Measurements from ENCODE around the gene KRTAP12-2. TPM values are rescaled to one million over a fixed set of nuclear protein-coding genes. Genes with fewer than 3 reads are reported as not detected.
"Not testable (repeated sequence)": the region's sequence is repeated elsewhere in the genome, so short reads cannot be mapped to it uniquely, and the experiment has no call there.

The KRTAP12-2 gene
- total and polyA plus RNA-seq, 4 donors = not detected

DNA sequence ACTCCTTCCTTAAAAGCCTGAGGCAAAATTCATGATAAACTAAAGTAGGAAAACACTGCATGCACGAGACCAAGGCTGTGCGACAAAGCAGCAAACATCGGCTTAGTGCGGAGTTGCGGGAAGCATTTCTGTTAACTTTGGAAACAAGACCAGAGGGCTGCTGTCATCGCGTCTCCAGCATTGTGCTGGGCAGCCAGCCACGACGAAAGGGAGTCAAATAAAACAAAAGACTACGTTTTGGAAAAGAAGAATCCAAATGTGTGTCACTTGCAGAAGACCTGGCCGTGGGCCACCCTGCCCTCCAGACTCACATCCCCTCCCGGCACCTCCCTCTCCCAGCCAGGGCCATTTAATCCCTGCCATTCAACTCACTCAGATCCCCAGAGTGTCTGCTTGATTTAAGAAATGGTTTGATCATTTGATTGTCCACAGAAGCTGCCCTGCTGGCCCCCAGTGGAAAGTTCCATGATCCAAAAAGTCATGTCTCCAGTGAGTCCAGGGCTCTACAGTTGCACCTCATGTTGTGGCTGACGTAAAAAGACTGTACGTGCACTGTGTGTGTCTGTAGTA lies 22.9 kb downstream of the KRTAP12-2 start:
- WGBS (ENCODE audit: insufficient coverage) = 58% methylated on average over 11 of the region's 14 CpGs
- peaks cover 7% of the 10 kb centered on the region for H3K9me3 ChIP-seq (ENCODE audit: control insufficient read depth, insufficient read depth, low read length)
- peaks cover 8% of the 10 kb centered on the region for H3K4me1 ChIP-seq (ENCODE audit: control insufficient read depth, insufficient read depth, low read length)
- H3K4me3 ChIP-seq (ENCODE audit: low read depth, low read length) = no peak overlapping the region
- H3K36me3 ChIP-seq (ENCODE audit: control insufficient read depth, insufficient read depth, low read length) = no peaks in the 10 kb centered on the region
- H3K27me3 ChIP-seq (ENCODE audit: control insufficient read depth, insufficient read depth, low read length) = no peaks in the 10 kb centered on the region
- peak in 1 of 6 donors; percentile 59 for DNase-seq (ENCODE audit: low read depth in 4 of 6, low spot score in 6 of 6)
- no peak overlapping the region for H3K27ac ChIP-seq (ENCODE audit: low read depth, low read length)

DNA sequence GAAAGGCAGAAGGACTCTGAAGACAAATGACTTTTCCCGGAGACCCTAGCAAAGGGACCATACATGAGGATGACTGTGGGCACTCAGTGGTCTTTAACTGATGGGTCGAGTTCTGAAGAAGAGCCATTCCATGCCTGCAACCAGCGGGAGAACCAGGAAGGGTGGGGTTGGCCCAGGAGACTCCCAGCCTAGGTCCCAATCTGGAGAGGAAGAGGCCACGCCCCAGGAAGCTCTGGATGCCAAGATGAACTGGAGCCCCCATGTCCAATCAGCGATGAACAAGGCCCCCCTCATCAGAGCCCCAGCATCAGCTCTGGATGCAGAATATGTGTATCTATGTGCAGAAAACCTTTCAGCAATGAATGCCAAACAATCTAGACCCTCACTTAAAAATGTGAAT lies 26.0 kb downstream of the KRTAP12-2 start:
- no peak for DNase-seq (ENCODE audit: low read depth in 4 of 6, low spot score in 6 of 6)
- Histone ChIP-seq H3K9me3 (ENCODE audit: control insufficient read depth, insufficient read depth, low read length) (peaks cover 7% of the 10 kb centered on the region), H3K4me3 (ENCODE audit: low read depth, low read length) (no peak overlapping the region)

DNA sequence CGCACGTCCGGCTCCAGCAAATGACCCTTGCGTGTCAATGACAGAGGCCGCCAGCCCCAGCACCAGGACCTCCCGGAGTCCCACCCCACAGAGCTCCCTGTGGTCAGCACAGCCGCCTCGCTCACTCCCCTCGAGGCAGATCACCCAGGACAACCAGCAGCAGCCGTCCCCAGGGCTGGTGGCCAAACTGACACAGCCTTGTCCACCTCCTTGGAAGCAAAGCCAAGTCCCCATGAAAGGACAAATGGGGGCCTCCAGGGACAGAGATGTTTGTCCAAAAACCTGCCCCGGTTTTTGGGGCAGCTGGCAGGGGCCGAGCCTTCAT lies 27.4 kb downstream of the KRTAP12-2 start:
- H3K4me3 ChIP-seq (ENCODE audit: low read depth, low read length) = no peak overlapping the region
- WGBS (ENCODE audit: insufficient coverage) = 89% methylated on average over 12 of the region's 12 CpGs
- no peaks in the 10 kb centered on the region for H3K36me3 ChIP-seq (ENCODE audit: control insufficient read depth, insufficient read depth, low read length)
- H3K27ac ChIP-seq (ENCODE audit: low read depth, low read length) = no peak overlapping the region
- DNase-seq (ENCODE audit: low read depth in 4 of 6, low spot score in 6 of 6) = no peak
- peaks cover 8% of the 10 kb centered on the region for H3K4me1 ChIP-seq (ENCODE audit: control insufficient read depth, insufficient read depth, low read length)
- H3K9me3 ChIP-seq (ENCODE audit: control insufficient read depth, insufficient read depth, low read length) = peaks cover 5% of the 10 kb centered on the region
- H3K27me3 ChIP-seq (ENCODE audit: control insufficient read depth, insufficient read depth, low read length) = no peaks in the 10 kb centered on the region

More for the DNA sequence above, 26.0 kb downstream of the KRTAP12-2 start:
- Histone ChIP-seq H3K27ac (ENCODE audit: low read depth, low read length) (no peak overlapping the region), H3K4me1 (ENCODE audit: control insufficient read depth, insufficient read depth, low read length) (peaks cover 8% of the 10 kb centered on the region), H3K27me3 (ENCODE audit: control insufficient read depth, insufficient read depth, low read length) (no peaks in the 10 kb centered on the region), H3K36me3 (ENCODE audit: control insufficient read depth, insufficient read depth, low read length) (no peaks in the 10 kb centered on the region)
- WGBS (ENCODE audit: insufficient coverage) = 83% methylated on average over 4 of the region's 5 CpGs

DNA sequence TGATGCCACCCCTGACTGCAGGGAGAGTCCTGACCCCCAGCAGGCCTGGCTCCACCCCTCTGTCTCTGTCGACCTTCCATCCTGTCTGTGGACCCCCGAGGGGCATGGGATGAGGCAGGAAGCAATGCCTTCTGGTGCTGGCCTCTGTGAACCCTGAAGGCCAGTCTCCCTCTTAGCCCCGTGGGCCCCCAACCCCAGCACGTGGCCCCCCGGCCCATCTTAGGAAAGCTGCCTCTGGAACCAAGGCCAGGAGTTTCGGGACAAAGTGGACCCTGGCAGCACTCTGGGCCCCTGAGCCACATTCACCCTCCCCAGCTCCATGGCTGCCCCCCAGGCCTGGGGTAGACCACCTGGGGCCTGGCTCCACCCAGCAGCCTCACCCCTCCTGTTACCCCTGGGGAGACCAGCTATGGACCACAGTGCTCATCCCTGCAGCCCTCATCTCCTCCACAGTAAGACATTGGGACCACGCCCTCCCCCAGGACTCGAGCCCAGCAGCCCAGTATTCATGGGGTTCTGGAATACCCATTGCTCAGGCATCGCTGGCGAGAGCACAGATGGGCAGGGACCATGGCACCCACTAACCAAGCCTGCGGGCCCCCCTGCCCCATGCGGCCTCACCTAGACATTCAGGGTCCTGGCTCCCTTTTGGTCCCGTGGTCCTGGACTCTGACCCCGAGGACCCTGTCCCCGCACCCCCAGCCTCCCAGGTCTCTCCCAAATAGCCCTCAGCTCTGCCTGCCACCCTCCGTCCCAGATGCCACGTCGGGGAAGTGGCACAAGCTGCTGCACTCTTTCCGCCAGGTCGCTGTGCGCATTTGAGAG lies 28.0 kb downstream of the KRTAP12-2 start:
- not testable (repeated sequence) for H3K4me3 ChIP-seq (ENCODE audit: low read depth, low read length); H3K27me3 ChIP-seq (ENCODE audit: control insufficient read depth, insufficient read depth, low read length); H3K36me3 ChIP-seq (ENCODE audit: control insufficient read depth, insufficient read depth, low read length); H3K9me3 ChIP-seq (ENCODE audit: control insufficient read depth, insufficient read depth, low read length); H3K4me1 ChIP-seq (ENCODE audit: control insufficient read depth, insufficient read depth, low read length); H3K27ac ChIP-seq (ENCODE audit: low read depth, low read length); DNase-seq (ENCODE audit: low read depth in 4 of 6, low spot score in 6 of 6)
- WGBS (ENCODE audit: insufficient coverage) = 90% methylated on average over 15 of the region's 21 CpGs

DNA sequence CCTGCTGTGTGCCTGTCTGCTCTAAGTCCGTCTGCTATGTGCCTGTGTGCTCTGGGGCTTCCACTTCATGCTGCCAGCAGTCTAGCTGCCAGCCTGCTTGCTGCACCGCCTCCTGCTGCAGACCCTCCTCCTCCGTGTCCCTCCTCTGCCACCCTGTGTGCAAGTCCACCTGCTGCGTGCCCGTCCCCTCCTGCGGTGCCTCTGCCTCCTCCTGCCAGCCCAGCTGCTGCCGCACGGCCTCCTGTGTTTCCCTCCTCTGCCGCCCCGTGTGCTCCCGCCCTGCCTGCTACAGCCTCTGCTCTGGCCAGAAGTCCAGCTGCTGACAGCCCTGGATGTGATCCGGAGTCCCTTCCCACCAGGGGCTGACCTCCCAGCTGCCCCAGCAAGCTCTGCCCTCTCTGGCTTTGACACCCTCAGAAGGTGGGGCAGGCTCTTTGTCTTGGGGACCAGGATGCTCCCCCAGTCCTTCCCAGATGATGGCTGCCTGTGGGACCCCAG lies 28.8 kb downstream of the KRTAP12-2 start:
- not testable (repeated sequence) for H3K9me3 ChIP-seq (ENCODE audit: control insufficient read depth, insufficient read depth, low read length); H3K27me3 ChIP-seq (ENCODE audit: control insufficient read depth, insufficient read depth, low read length); H3K4me1 ChIP-seq (ENCODE audit: control insufficient read depth, insufficient read depth, low read length); H3K4me3 ChIP-seq (ENCODE audit: low read depth, low read length); H3K36me3 ChIP-seq (ENCODE audit: control insufficient read depth, insufficient read depth, low read length); DNase-seq (ENCODE audit: low read depth in 4 of 6, low spot score in 6 of 6); H3K27ac ChIP-seq (ENCODE audit: low read depth, low read length)
- 58% methylated on average over 3 of the region's 12 CpGs for WGBS (ENCODE audit: insufficient coverage)

DNA sequence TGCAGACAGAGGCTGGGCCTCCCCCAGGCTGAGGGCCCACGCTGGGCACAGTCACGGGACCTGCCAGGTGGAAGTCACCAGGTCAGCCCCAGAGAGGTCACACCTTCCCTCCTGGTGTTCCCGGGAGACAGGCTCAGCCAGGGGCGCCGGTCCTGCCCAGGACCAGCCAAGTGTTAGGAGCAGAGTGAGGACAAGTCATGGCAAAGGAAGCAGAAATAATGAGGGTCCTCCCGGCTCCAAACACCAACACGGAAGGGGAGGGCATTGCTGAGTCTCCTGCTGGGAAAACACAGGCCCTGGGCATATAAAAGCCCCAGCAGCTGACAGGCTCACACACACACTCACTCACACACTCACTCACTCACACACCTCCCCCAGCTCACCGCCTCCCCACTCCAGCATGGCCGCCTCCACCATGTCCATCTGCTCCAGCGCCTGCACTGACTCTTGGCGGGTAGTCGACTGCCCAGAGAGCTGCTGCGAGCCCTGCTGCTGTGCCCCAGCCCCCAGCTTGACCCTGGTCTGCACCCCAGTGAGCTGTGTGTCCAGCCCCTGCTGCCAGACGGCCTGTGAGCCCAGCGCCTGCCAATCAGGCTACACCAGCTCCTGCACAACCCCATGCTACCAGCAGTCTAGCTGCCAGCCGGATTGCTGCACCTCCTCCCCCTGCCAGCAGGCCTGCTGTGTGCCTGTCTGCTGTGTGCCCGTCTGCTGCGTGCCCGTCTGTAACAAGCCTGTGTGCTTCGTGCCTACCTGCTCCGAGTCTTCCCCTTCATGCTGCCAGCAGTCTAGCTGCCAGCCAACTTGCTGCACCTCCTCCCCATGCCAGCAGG lies 29.5 kb downstream of the KRTAP12-2 start, which contains the start of gene KRTAP10-10:
Gene KRTAP10-10 (plus strand): TSS at position 339 of the 833 bp plus-strand sequence. CDS start 62 bp downstream, at position 401.
- H3K27me3 ChIP-seq (ENCODE audit: control insufficient read depth, insufficient read depth, low read length) = no peaks in the 10 kb centered on the region
- H3K36me3 ChIP-seq (ENCODE audit: control insufficient read depth, insufficient read depth, low read length) = no peaks in the 10 kb centered on the region
- no peak within 1 kb of the TSS for H3K4me3 ChIP-seq (ENCODE audit: low read depth, low read length)
- no peak within 1 kb of the TSS for H3K27ac ChIP-seq (ENCODE audit: low read depth, low read length)
- DNase-seq (ENCODE audit: low read depth in 4 of 6, low spot score in 6 of 6) = no peak
- H3K9me3 ChIP-seq (ENCODE audit: control insufficient read depth, insufficient read depth, low read length) = peaks cover 2% of the 10 kb centered on the region
- peaks cover 8% of the 10 kb centered on the region for H3K4me1 ChIP-seq (ENCODE audit: control insufficient read depth, insufficient read depth, low read length)
- WGBS (ENCODE audit: insufficient coverage) = 34% methylated on average over 18 of the region's 21 CpGs

DNA sequence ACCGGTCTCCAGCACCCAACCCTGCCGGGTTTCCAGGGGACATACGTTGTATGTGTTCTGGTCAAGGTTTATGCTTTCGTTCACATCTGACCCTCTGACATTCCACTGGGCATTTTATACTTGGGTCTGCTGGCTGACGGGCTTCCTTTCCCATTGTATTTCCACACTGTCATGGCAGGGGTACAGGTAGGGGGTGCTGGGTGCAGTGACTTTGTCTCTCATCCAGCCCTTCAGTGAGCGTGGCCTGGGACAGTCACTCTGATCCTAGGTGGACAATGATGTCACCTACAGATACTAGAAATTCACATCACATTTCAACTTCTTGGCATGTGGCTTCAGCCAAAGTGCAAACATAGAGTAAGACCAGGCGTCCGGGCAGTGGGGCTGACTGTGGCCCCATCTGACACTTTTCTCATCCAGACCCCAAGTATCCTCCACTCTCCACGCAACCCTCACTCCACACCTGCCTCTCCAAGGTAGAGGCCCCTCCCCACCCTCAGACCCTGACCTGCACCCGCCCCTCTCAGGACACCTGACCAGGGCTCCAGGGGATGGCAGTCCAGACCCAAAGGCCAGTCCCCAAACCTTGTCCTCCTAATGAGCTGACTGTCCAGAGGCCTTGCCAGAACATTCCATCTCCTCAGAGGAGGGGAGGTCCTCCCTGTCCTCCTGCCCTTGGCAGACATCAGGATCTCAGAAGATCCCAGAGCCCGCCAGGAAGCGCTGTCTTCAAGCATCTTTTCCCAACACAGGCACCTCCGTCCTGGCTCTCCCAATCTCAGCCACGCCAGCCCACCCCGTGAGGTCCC lies 30.3 kb downstream of the KRTAP12-2 start:
- Histone ChIP-seq H3K9me3 (ENCODE audit: control insufficient read depth, insufficient read depth, low read length) (peaks cover 6% of the 10 kb centered on the region), H3K4me3 (ENCODE audit: low read depth, low read length) (no peak overlapping the region), H3K4me1 (ENCODE audit: control insufficient read depth, insufficient read depth, low read length) (peaks cover 8% of the 10 kb centered on the region), H3K27me3 (ENCODE audit: control insufficient read depth, insufficient read depth, low read length) (no peaks in the 10 kb centered on the region), H3K36me3 (ENCODE audit: control insufficient read depth, insufficient read depth, low read length) (no peaks in the 10 kb centered on the region), H3K27ac (ENCODE audit: low read depth, low read length) (no peak overlapping the region)
- WGBS (ENCODE audit: insufficient coverage) = 85% methylated on average over 12 of the region's 15 CpGs
- DNase-seq (ENCODE audit: low read depth in 4 of 6, low spot score in 6 of 6) = no peak

DNA sequence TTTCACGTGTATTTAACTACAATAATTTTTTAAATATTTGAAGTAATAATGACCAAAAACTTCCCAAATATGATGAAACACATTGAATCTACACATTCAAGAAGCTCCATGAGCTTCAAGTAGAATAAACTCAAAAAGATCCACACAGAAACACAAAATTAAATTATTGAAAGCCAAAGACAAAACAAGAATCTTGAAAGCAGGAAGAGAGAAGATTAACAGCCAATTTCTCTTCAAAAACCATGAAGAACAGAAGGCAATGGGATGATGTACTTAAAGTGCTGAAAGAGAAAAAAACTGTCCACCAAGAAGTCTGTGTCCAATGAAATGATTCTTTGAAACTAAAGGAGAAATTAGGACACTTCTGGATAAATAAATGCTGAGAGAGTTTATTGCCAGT lies 34.7 kb downstream of the KRTAP12-2 start:
- Histone ChIP-seq H3K4me3 (ENCODE audit: low read depth, low read length) (no peak overlapping the region), H3K27me3 (ENCODE audit: control insufficient read depth, insufficient read depth, low read length) (no peaks in the 10 kb centered on the region), H3K27ac (ENCODE audit: low read depth, low read length) (no peak overlapping the region), H3K4me1 (ENCODE audit: control insufficient read depth, insufficient read depth, low read length) (peaks cover 5% of the 10 kb centered on the region), H3K9me3 (ENCODE audit: control insufficient read depth, insufficient read depth, low read length) (peaks cover 7% of the 10 kb centered on the region), H3K36me3 (ENCODE audit: control insufficient read depth, insufficient read depth, low read length) (no peaks in the 10 kb centered on the region)
- no CpG with 5 or more reads among the region's 1 CpG for WGBS (ENCODE audit: insufficient coverage)
- no peak for DNase-seq (ENCODE audit: low read depth in 4 of 6, low spot score in 6 of 6)

DNA sequence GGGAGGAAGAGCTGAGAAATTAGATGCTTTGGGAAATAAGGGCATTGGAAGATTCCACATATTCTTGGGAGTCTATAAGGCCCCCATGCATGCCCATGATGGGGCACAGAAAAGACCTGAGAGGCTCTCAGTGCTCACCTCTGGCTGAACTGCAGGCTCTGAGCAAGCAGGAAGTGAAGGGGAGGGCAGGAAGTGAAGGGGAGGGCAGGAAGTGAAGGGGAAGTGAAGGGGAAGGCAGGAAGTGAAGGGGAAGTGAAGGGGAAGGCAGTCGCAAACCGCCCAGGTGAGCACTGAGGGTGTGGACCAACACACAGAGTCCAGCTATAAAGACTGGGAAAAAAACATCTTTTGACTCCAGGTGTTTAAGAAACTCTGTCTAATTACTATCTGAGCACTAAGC lies 36.3 kb downstream of the KRTAP12-2 start:
- Histone ChIP-seq H3K4me3 (ENCODE audit: low read depth, low read length) (no peak overlapping the region), H3K27ac (ENCODE audit: low read depth, low read length) (no peak overlapping the region), H3K4me1 (ENCODE audit: control insufficient read depth, insufficient read depth, low read length) (peaks cover 3% of the 10 kb centered on the region), H3K9me3 (ENCODE audit: control insufficient read depth, insufficient read depth, low read length) (peaks cover 7% of the 10 kb centered on the region), H3K36me3 (ENCODE audit: control insufficient read depth, insufficient read depth, low read length) (no peaks in the 10 kb centered on the region), H3K27me3 (ENCODE audit: control insufficient read depth, insufficient read depth, low read length) (no peaks in the 10 kb centered on the region)
- WGBS (ENCODE audit: insufficient coverage) = 80% methylated on average over 2 of the region's 2 CpGs
- DNase-seq (ENCODE audit: low read depth in 4 of 6, low spot score in 6 of 6) = no peak
